HG02759 (cell line): Measurements from ENCODE around the gene GPC6.

Experiments used
- ATAC-seq: cut with Tn5 transposase; IDR thresholded peaks from one replicate; pipeline ENCODE4 v1.9.1; 2021; ENCODE audit warnings: mild to moderate bottlenecking, moderate library complexity; ENCODE audit not compliant: unreplicated experiment

Gene GPC6

GRCh38 chr13:93811071-93811737 lies 584.6 kb downstream of the GPC6 start:
- ATAC-seq, result no peak

GRCh38 chr13:93811738-93812112 lies 585.1 kb downstream of the GPC6 start:
- ATAC-seq, result no peak

- ATAC-seq, result no peak
These were observed 588.1 kb downstream of the GPC6 start for GRCh38 chr13:93814658-93815057.

GRCh38 chr13:93818345-93818744 lies 591.7 kb downstream of the GPC6 start:
- ATAC-seq, result no peak

- no peak for ATAC-seq
These were observed 592.8 kb downstream of the GPC6 start for GRCh38 chr13:93819331-93819890.

GRCh38 chr13:93824286-93824685 lies 597.7 kb downstream of the GPC6 start:
- ATAC-seq, result no peak

- no peak for ATAC-seq
These were observed 607.4 kb downstream of the GPC6 start for GRCh38 chr13:93834051-93834450.

- ATAC-seq, result no peak
These were observed 616.5 kb downstream of the GPC6 start for GRCh38 chr13:93843082-93843481.

- ATAC-seq, result no peak
These were observed 620.6 kb downstream of the GPC6 start for GRCh38 chr13:93847162-93847561.

- ATAC-seq, result no peak
These were observed 621.6 kb downstream of the GPC6 start for GRCh38 chr13:93848247-93848646.

- ATAC-seq, result no peak
These were observed 624.6 kb downstream of the GPC6 start for GRCh38 chr13:93851236-93851635.

GRCh38 chr13:93853912-93854311 lies 627.3 kb downstream of the GPC6 start:
- ATAC-seq, result no peak

GRCh38 chr13:93857126-93857525 lies 630.5 kb downstream of the GPC6 start:
- no peak for ATAC-seq

- no peak for ATAC-seq
These were observed 633.1 kb downstream of the GPC6 start for GRCh38 chr13:93859716-93860115.

- no peak for ATAC-seq
These were observed 635.2 kb downstream of the GPC6 start for GRCh38 chr13:93861818-93862217.

GRCh38 chr13:93862259-93862658 lies 635.7 kb downstream of the GPC6 start:
- ATAC-seq, result no peak

GRCh38 chr13:93865235-93865634 lies 638.6 kb downstream of the GPC6 start:
- ATAC-seq, result no peak

- ATAC-seq, result no peak
These were observed 640.9 kb downstream of the GPC6 start for GRCh38 chr13:93867481-93867880.

GRCh38 chr13:93872376-93872775 lies 645.8 kb downstream of the GPC6 start:
- ATAC-seq, result no peak

- ATAC-seq, result no peak
These were observed 646.3 kb downstream of the GPC6 start for GRCh38 chr13:93872786-93873347.

- ATAC-seq, result no peak
These were observed 648.9 kb downstream of the GPC6 start for GRCh38 chr13:93875547-93875946.

GRCh38 chr13:93876236-93876635 lies 649.6 kb downstream of the GPC6 start:
- no peak for ATAC-seq

GRCh38 chr13:93878675-93879074 lies 652.1 kb downstream of the GPC6 start:
- no peak for ATAC-seq
